Measurements from ENCODE around the gene SPTB.

DNA sequence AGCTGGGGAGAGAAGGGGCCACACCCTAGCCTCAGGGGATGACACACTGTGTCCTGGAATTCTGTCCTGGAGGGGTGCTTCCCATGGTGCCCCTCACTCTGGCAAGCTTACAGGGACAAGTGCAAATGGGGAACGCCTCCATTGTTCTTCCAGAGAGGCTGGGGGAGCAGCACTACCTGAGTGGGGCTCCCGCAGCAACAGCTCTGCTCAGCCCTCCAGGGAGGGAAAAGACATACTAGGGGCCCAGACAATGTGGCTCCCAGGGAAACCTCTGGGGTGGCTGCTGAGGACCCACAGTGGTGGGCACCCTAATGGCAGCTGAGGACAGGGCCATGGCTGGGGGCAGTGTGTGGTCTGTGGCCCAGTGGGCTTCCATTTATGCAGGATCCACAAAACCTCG lies 106.1 kb downstream of the SPTB start:
- no peak for TF ChIP-seq POLR2A (IDR thresholded peaks at IDR 0.05; ENCODE audit: low read depth, low read length)
- no peak for TF ChIP-seq POLR2AphosphoS5 (IDR thresholded peaks at IDR 0.05; ENCODE audit: low read depth, low read length)
